Testis (tissue), 3 donors: ENCODE data around the gene SUCLG2. TPM values are rescaled to one million over a fixed set of nuclear protein-coding genes. Genes with fewer than 3 reads are reported as not detected.

ENCODE experiments used
- DNase-seq: peaks from one replicate; pipeline ENCODE4 v3.0.0-alpha.2; 2019
- H3K27ac ChIP-seq, 2 donors: fragments of 200-600 bp; sonication (generic); one replicate each; pipeline ENCODE4 v1.5.1; 2019
- H3K27me3 ChIP-seq: fragments of 200-600 bp; sonication (generic); one replicate; pipeline ENCODE4 v1.5.1; 2019
- H3K36me3 ChIP-seq: fragments of 200-600 bp; sonication (generic); one replicate; pipeline ENCODE4 v1.5.1; 2017; ENCODE audit warnings: low read depth; ENCODE audit errors: missing control alignments
- H3K4me1 ChIP-seq: fragments of 200-600 bp; sonication (generic); one replicate; pipeline ENCODE4 v1.5.1; 2019
- H3K4me3 ChIP-seq, 2 donors: fragments of 200-600 bp; sonication (generic); one replicate each; pipeline ENCODE4 v1.5.1; 2017 to 2019
- H3K9me3 ChIP-seq: fragments of 200-600 bp; sonication (generic); one replicate; pipeline ENCODE4 v1.5.1; 2017
- CTCF ChIP-seq, 3 experiments: fragments of 450-650 bp in 2 of 3; fragments of 200-600 bp in 1 of 3; sonication (generic) in 1 of 3; IDR thresholded peaks; one replicate each; pipeline ENCODE4 v1.5.1; 2016 to 2019; ENCODE audit warnings: antibody characterized with exemption in 3 of 3, mild to moderate bottlenecking in 2 of 3, moderate library complexity in 1 of 3
- POLR2A ChIP-seq: fragments of 450-650 bp; IDR thresholded peaks from one replicate; pipeline ENCODE4 v1.6.1; 2017; ENCODE audit warnings: antibody characterized with exemption, mild to moderate bottlenecking, moderate library complexity
- WGBS, 2 donors: methylation state at CpG; one replicate each; pipeline ENCODE4 v1.1.5; 2018; 5-methylcytosine and 5-hydroxymethylcytosine counted together
- intact Hi-C: fragments of 100-400 bp; cut with DNase I; formaldehyde crosslinking; loops from one replicate; pipeline ENCODE4 v1.15.1; 2023; ENCODE audit warnings: low total_unique reads
- polyA plus RNA-seq: library from polyadenylated mRNA; stranded (reverse); fragments of 350-450 nt; fragmentation: Illumina TruSeq; extraction: RNeasy Lipid Tissue Mini Kit (QIAGEN cat#74804); gene quantifications from one replicate; pipeline ENCODE4 v1.2.3, GENCODE V29; 2014; ENCODE audit warnings: low read depth, low replicate concordance; ENCODE audit not compliant: insufficient read depth
- total RNA-seq, 2 donors: library from RNA; depleted of rRNA; stranded (reverse); fragments of >200 nt; gene quantifications; one replicate each; pipeline ENCODE4 v1.2.3, GENCODE V29; 2016

Gene SUCLG2
- total and polyA plus RNA-seq, 3 donors from 2014 or later, result 18.0 to 28.7 (median 23.8) TPM

GRCh38 chr3:67662733-67663132, 8.3 kb upstream of the SUCLG2 start:
- Histone ChIP-seq H3K4me3 (no peak overlapping the region), H3K4me1 (no peaks in the 10 kb centered on the region), H3K36me3 (no peaks in the 10 kb centered on the region), H3K27me3 (no peaks in the 10 kb centered on the region), H3K9me3 (no peaks in the 10 kb centered on the region), H3K27ac (no peak overlapping the region)
- no peak for TF ChIP-seq POLR2A
- TF ChIP-seq CTCF (IDR thresholded peaks at IDR 0.05), result no peak
- DNase-seq, result no peak
- intact Hi-C loops, result no loop called here
- 91 to 92% methylated on average over 3 of the region's 3 CpGs for WGBS, 2 donors

DNA sequence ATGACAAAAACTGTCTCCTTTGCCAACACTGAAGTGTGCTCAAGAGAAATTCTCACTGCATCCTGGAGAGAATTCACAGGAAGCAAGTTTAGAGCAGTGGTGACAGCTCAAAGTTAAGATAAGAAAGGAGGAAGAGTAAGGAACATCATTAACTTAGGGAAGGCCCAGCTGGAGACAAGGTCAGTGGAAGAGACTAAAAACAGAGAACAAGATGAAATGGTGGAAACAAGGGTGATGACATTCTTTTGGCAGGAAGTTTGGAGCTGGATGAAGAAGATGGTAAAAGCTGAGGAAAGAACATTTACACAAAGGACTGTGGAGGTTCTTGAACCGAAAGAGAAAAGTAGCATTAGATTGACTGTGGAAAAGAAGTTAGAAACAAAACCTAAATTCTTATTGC, 6.7 kb upstream of the SUCLG2 start:
- Histone ChIP-seq H3K4me3 (no peak overlapping the region), H3K4me1 (no peaks in the 10 kb centered on the region), H3K9me3 (no peaks in the 10 kb centered on the region), H3K36me3 (no peaks in the 10 kb centered on the region), H3K27ac (no peak overlapping the region), H3K27me3 (no peaks in the 10 kb centered on the region)
- 50 to 56% methylated on average over 1 of the region's 1 CpG for WGBS, 2 donors
- intact Hi-C loops, result no loop called here
- TF ChIP-seq POLR2A (no peak), CTCF (IDR thresholded peaks at IDR 0.05) (no peak)
- no peak for DNase-seq

- H3K27ac ChIP-seq, result no peak overlapping the region
- no peaks in the 10 kb centered on the region for H3K27me3 ChIP-seq
- no peaks in the 10 kb centered on the region for H3K36me3 ChIP-seq
- H3K9me3 ChIP-seq, result no peaks in the 10 kb centered on the region
- no peak for DNase-seq
- H3K4me3 ChIP-seq, result no peak overlapping the region
- TF ChIP-seq POLR2A, result no peak
- TF ChIP-seq CTCF (IDR thresholded peaks at IDR 0.05), result no peak
- H3K4me1 ChIP-seq, result peaks cover 12% of the 10 kb centered on the region
- WGBS, 2 donors, result 68 to 75% methylated on average over 5 of the region's 5 CpGs
- intact Hi-C loops, result no loop called here
Observed at GRCh38 chr3:67657192-67657591, 2.8 kb upstream of the SUCLG2 start.

DNA sequence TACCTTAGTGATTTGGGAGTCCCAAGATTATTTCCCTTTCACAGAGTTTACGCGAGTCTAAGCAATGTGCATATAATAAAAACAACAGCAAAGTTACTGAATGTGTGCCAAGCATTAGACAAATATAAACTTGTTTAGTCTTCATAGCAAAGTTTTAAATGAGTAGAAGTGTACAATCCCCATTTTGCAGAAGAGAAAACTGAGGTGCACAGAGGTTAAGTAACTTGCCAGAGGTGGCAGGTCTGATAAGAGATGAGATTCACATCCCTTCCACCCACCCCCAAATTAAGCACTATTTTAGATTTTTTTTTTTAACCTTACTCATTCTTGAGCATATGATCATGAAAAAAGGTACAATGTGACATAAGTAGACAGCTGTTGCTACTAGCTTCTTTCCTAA, 2.2 kb upstream of the SUCLG2 start:
- H3K27ac ChIP-seq, result no peak overlapping the region
- intact Hi-C loops, result no loop called here
- 83 to 91% methylated on average over 2 of the region's 2 CpGs for WGBS, 2 donors
- TF ChIP-seq CTCF (IDR thresholded peaks at IDR 0.05) (no peak), POLR2A (no peak)
- H3K4me3 ChIP-seq, result no peak overlapping the region
- DNase-seq, result no peak
- H3K36me3 ChIP-seq, result no peaks in the 10 kb centered on the region
- no peaks in the 10 kb centered on the region for H3K9me3 ChIP-seq
- peaks cover 12% of the 10 kb centered on the region for H3K4me1 ChIP-seq
- H3K27me3 ChIP-seq, result no peaks in the 10 kb centered on the region

DNA sequence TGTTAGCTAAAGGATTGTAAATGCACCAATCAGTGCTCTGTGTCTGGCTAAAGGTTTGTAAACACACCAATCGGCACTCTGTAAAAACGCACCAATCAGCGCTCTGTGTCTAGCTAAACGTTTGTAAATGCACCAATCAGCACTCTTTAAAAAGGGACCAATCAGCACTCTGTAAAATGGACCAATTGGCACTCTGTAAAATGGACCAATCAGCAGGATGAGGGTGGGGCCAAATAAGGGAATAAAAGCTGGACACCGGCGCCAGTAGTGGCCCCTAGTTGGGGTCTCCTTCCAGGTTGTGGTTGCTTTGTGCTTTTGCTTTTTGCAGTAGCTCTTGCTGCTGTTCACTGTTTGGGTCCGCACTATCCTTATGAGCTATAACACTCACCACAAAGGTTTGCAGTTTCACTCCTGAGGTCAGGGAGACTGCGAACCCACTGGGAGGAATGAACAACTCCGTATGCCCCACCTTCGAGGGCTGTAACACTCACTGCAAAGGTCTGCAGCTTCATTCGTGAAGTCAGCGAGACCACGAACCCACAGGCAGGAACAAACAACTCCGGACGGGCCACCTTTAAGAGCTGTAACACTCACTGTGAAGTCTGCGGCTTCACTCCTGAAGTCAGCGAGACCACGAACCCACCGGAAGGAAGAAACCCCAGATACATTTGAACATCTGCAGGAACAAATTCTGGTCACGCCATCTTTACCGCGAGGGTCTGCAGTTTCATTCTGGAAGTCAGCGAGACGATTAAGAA, 1.1 kb upstream of the SUCLG2 start:
- peak overlapping the region in 1 of 2 donors; percentile 82 for H3K27ac ChIP-seq
- H3K9me3 ChIP-seq, result no peaks in the 10 kb centered on the region
- WGBS, 2 donors, result 70 to 78% methylated on average over 21 to 24 of the region's 24 CpGs
- peak; percentile 78 for DNase-seq
- intact Hi-C loops, result no loop called here
- peaks cover 12% of the 10 kb centered on the region for H3K4me1 ChIP-seq
- peak overlapping the region; percentile 63 to 92 for H3K4me3 ChIP-seq
- H3K36me3 ChIP-seq, result no peaks in the 10 kb centered on the region
- H3K27me3 ChIP-seq, result no peaks in the 10 kb centered on the region
- TF ChIP-seq CTCF (IDR thresholded peaks at IDR 0.05), result no peak
- TF ChIP-seq POLR2A, result no peak
